HL-60 (cell line): ENCODE measurements around the gene SGMS2.

ENCODE experiments used
- CTCF ChIP-seq: IDR thresholded peaks from one replicate; pipeline ENCODE4 v1.5.1; 2011; ENCODE audit warnings: low read length, control low read depth, inconsistent platforms; ENCODE audit not compliant: insufficient read depth
- GABPA ChIP-seq: IDR thresholded peaks from 2 replicates; pipeline ENCODE4 v1.6.1; 2012; ENCODE audit warnings: low read depth
- POLR2AphosphoS5 ChIP-seq: IDR thresholded peaks from 2 replicates; pipeline ENCODE4 v1.6.1; 2012; ENCODE audit warnings: low read depth
- REST ChIP-seq: IDR thresholded peaks from 2 replicates; pipeline ENCODE4 v1.6.1; 2012; ENCODE audit warnings: low read depth; ENCODE audit not compliant: insufficient replicate concordance
- SPI1 ChIP-seq: IDR thresholded peaks from 2 replicates; pipeline ENCODE4 v1.6.1; 2012; ENCODE audit warnings: low read depth, mild to moderate bottlenecking, borderline replicate concordance

- TF ChIP-seq CTCF (no peak), POLR2AphosphoS5 (no peak), SPI1 (no peak), REST (no peak), GABPA (no peak)
These were observed 42.0 kb downstream of the SGMS2 start for GRCh38 chr4:107866726-107867125.
